PFSK-1 (cell line): ENCODE data around the gene CDH19.

ENCODE experiments used
- FOXP2 ChIP-seq: optimal IDR thresholded peaks from 2 replicates; pipeline ENCODE3; 2011; ENCODE audit warnings: borderline replicate concordance, control low read depth, inconsistent platforms; ENCODE audit not compliant: insufficient read depth; ENCODE audit errors: extremely low read length, extremely low read depth
- POLR2AphosphoS5 ChIP-seq: IDR thresholded peaks from 2 replicates; pipeline ENCODE4 v1.6.1; 2012; ENCODE audit warnings: low read depth, mild to moderate bottlenecking, control low read depth, low read length, moderate library complexity
- REST ChIP-seq, 2 experiments: IDR thresholded peaks; 2 replicates each; pipeline versions ENCODE4 v1.6.1 to v1.8.0; 2011 to 2012; ENCODE audit warnings: low read depth in 2 of 2, low read length in 2 of 2, control low read depth in 1 of 2, inconsistent platforms in 1 of 2, mild to moderate bottlenecking in 1 of 2, moderate library complexity in 1 of 2; ENCODE audit not compliant: insufficient read depth in 1 of 2
- SIN3A ChIP-seq: IDR thresholded peaks from 2 replicates; pipeline ENCODE4 v1.6.1; 2012; ENCODE audit warnings: mild to moderate bottlenecking, low read length, moderate library complexity, borderline replicate concordance; ENCODE audit not compliant: insufficient read depth
- TAF1 ChIP-seq: IDR thresholded peaks from 2 replicates; pipeline ENCODE4 v1.6.1; 2012; ENCODE audit warnings: low read length, control low read depth, borderline replicate concordance; ENCODE audit not compliant: insufficient read depth

Gene CDH19

GRCh38 chr18:66495844-66496243 is 108.0 kb downstream of the CDH19 start:
- no peak for TF ChIP-seq POLR2AphosphoS5
- TF ChIP-seq TAF1, result no peak

GRCh38 chr18:66473882-66474281 is 130.0 kb downstream of the CDH19 start:
- no peak for TF ChIP-seq SIN3A
- no peak for TF ChIP-seq FOXP2
- no peak for TF ChIP-seq REST (IDR thresholded peaks at IDR 0.05; ENCODE audit: insufficient read depth in 1 of 2, low read depth in 2 of 2, low read length in 2 of 2)
- TF ChIP-seq POLR2AphosphoS5, result no peak
- no peak for TF ChIP-seq TAF1

- TF ChIP-seq REST (IDR thresholded peaks at IDR 0.05; ENCODE audit: insufficient read depth in 1 of 2, low read depth in 2 of 2, low read length in 2 of 2) (no peak), FOXP2 (no peak), SIN3A (no peak), TAF1 (no peak), POLR2AphosphoS5 (no peak)
Measured at GRCh38 chr18:66461344-66461743, 142.5 kb downstream of the CDH19 start.

- TF ChIP-seq POLR2AphosphoS5, result no peak
- no peak for TF ChIP-seq REST (IDR thresholded peaks at IDR 0.05; ENCODE audit: insufficient read depth in 1 of 2, low read depth in 2 of 2, low read length in 2 of 2)
- no peak for TF ChIP-seq SIN3A
- TF ChIP-seq FOXP2, result no peak
- TF ChIP-seq TAF1, result no peak
Measured at GRCh38 chr18:66457245-66457644, 146.6 kb downstream of the CDH19 start.
